HCT116 (cell line): Measurements from ENCODE around the gene UMODL1. TPM values are rescaled to one million over a fixed set of nuclear protein-coding genes. Genes with fewer than 3 reads are reported as not detected.

Experiments
- ATAC-seq: fragments of 200-7000 bp; cut with Tn5 transposase; 2 replicates; pipeline ENCODE4 v1.9.1; 2020; ENCODE audit warnings: mild to moderate bottlenecking, moderate library complexity
- BruUV-seq: library from RNA; stranded (reverse); fragments of 400-500 nt; replicated peaks from 2 replicates; lab custom pipeline; 2021; lab: Mats Ljungman, UMichigan
- CTCF ChIA-PET: fragments of 300-600 bp; sonication (Branson Sonifier 250); formaldehyde crosslinking; loops from one replicate; lab custom pipeline; 2021; ENCODE audit warnings: antibody characterized with exemption; lab: Charles Lee
- POLR2A ChIA-PET: fragments of 300-600, 350-600 bp; sonication (Branson Sonifier 250); formaldehyde crosslinking; loops from one replicate; lab custom pipeline; 2021; ENCODE audit warnings: antibody characterized with exemption; lab: Charles Lee
- RAD21 ChIA-PET, 2 experiments: fragments of 300-600 bp; sonication (Branson Sonifier 250); formaldehyde crosslinking; loops; one replicate each; lab custom pipeline; 2023; ENCODE audit warnings: low total read pairs in 2 of 2; ENCODE audit not compliant: uncharacterized antibody in 2 of 2, unreplicated experiment in 2 of 2, low non-redundant PET in 1 of 2; lab: Charles Lee
- DNase-seq: peaks from one replicate; pipeline ENCODE4 v3.0.0-alpha.2; 2010; ENCODE audit warnings: low read depth, low spot score
- H2AFZ ChIP-seq: fragments of 200-600 bp; shearing (Covaris generic), sonication (generic); 2 replicates; pipeline ENCODE4 v1.6.1; 2017; ENCODE audit warnings: low read depth, mixed run types, mixed read lengths, antibody characterized with exemption, low read length; ENCODE audit not compliant: poor library complexity, severe bottlenecking
- H3K27ac ChIP-seq: 2 replicates; pipeline ENCODE4 v1.5.1; 2012; ENCODE audit warnings: low read depth, low read length
- H3K27me3 ChIP-seq: fragments of 200-600 bp; sonication (generic); 2 replicates; pipeline ENCODE4 v1.6.1; 2016; ENCODE audit warnings: mixed run types, low read length, mixed read lengths; ENCODE audit not compliant: insufficient read depth
- H3K36me3 ChIP-seq, 2 experiments: fragments of 200-500 bp in 1 of 2; fragments of 200-600 bp in 1 of 2; sonication (Bioruptor generic) in 1 of 2; sonication (generic) in 1 of 2; 2 replicates each; pipeline versions ENCODE4 v1.5.1 to v1.6.1; 2014 to 2016; ENCODE audit warnings: low read length in 2 of 2, inconsistent platforms in 1 of 2, mixed read lengths in 1 of 2, mixed run types in 1 of 2; ENCODE audit not compliant: insufficient read depth in 2 of 2, control insufficient read depth in 1 of 2
- H3K4me1 ChIP-seq, 2 experiments: fragments of 200-600 bp in 1 of 2; sonication (generic) in 1 of 2; 2 replicates each; pipeline versions ENCODE4 v1.5.1 to v1.6.1; 2012 to 2017; ENCODE audit warnings: low read length in 2 of 2, inconsistent platforms in 1 of 2, mild to moderate bottlenecking in 1 of 2, mixed read lengths in 1 of 2, mixed run types in 1 of 2, moderate library complexity in 1 of 2; ENCODE audit not compliant: insufficient read depth in 2 of 2, control insufficient read depth in 1 of 2
- H3K4me2 ChIP-seq: fragments of 200-600 bp; sonication (generic); 2 replicates; pipeline ENCODE4 v1.6.1; 2017; ENCODE audit warnings: mixed run types, low read length, mixed read lengths
- H3K4me3 ChIP-seq, 2 experiments: fragments of 200-600 bp in 1 of 2; sonication (generic) in 1 of 2; replicated peaks in 1 of 2; 2 replicates each; pipeline ENCODE4 v1.5.1; 2011 to 2016; ENCODE audit warnings: low read length in 2 of 2, control low read depth in 1 of 2, low read depth in 1 of 2, mild to moderate bottlenecking in 1 of 2, mixed read lengths in 1 of 2, mixed run types in 1 of 2
- H3K79me2 ChIP-seq: fragments of 200-600 bp; sonication (generic); 2 replicates; pipeline ENCODE4 v1.6.1; 2017; ENCODE audit warnings: mild to moderate bottlenecking, mixed run types, low read length, moderate library complexity, mixed read lengths; ENCODE audit not compliant: insufficient read depth
- H3K9ac ChIP-seq: fragments of 200-600 bp; sonication (generic); 2 replicates; pipeline ENCODE4 v1.6.1; 2016; ENCODE audit warnings: low read length, mixed read lengths
- H3K9me2 ChIP-seq: fragments of 200-600 bp; sonication (generic), shearing (Covaris generic); 2 replicates; pipeline ENCODE4 v1.6.1; 2017; ENCODE audit warnings: mixed run types, mild to moderate bottlenecking, moderate library complexity; ENCODE audit not compliant: insufficient read depth
- H3K9me3 ChIP-seq, 2 experiments: fragments of 200-500 bp in 1 of 2; fragments of 200-600 bp in 1 of 2; sonication (Bioruptor generic) in 1 of 2; sonication (generic) in 1 of 2; 2 replicates each; pipeline ENCODE4 v1.6.1; 2014 to 2017; ENCODE audit warnings: low read length in 2 of 2, mixed read lengths in 2 of 2, inconsistent platforms in 1 of 2, low read depth in 1 of 2, mild to moderate bottlenecking in 1 of 2, mixed run types in 1 of 2, moderate library complexity in 1 of 2; ENCODE audit not compliant: control insufficient read depth in 1 of 2, insufficient read depth in 1 of 2
- H4K20me1 ChIP-seq: fragments of 200-600 bp; sonication (generic), shearing (Covaris generic); 2 replicates; pipeline ENCODE4 v1.6.1; 2017; ENCODE audit warnings: mixed run types, mild to moderate bottlenecking, moderate library complexity; ENCODE audit not compliant: insufficient read depth
- CEBPB ChIP-seq: IDR thresholded peaks from 2 replicates; pipeline ENCODE4 v1.6.1; 2012; ENCODE audit warnings: low read depth
- EGR1 ChIP-seq: IDR thresholded peaks from 2 replicates; pipeline ENCODE4 v1.6.1; 2012; ENCODE audit warnings: low read depth
- ELF1 ChIP-seq: IDR thresholded peaks from 2 replicates; pipeline ENCODE4 v1.6.1; 2012; ENCODE audit warnings: low read depth, borderline replicate concordance
- EZH2phosphoT487 ChIP-seq: fragments of 200-600 bp; IDR thresholded peaks from 2 replicates; pipeline ENCODE4 v1.6.1; 2018; ENCODE audit warnings: antibody characterized with exemption, borderline replicate concordance
- SIN3A ChIP-seq: IDR thresholded peaks from 2 replicates; pipeline ENCODE4 v1.6.1; 2012; ENCODE audit warnings: low read depth
- SP1 ChIP-seq: IDR thresholded peaks from 2 replicates; pipeline ENCODE4 v1.6.1; 2012; ENCODE audit warnings: low read depth
- SRF ChIP-seq: IDR thresholded peaks from 2 replicates; pipeline ENCODE4 v1.6.1; 2012; ENCODE audit warnings: low read depth
- TCF7L2 ChIP-seq: IDR thresholded peaks from 2 replicates; pipeline ENCODE4 v1.7.0; 2011; ENCODE audit warnings: borderline replicate concordance, inconsistent platforms; ENCODE audit not compliant: insufficient read depth, insufficient read length; ENCODE audit errors: extremely low read depth
- YY1 ChIP-seq: IDR thresholded peaks from 2 replicates; pipeline ENCODE4 v1.6.1; 2011; ENCODE audit warnings: low read length, low read depth, moderate library complexity, mild to moderate bottlenecking; ENCODE audit not compliant: insufficient replicate concordance; ENCODE audit errors: extremely low read depth
- ZFX ChIP-seq: fragments of 450-650 bp; IDR thresholded peaks from 2 replicates; pipeline ENCODE4 v1.6.1; 2017
- ZNF274 ChIP-seq: fragments of 200-500 bp; sonication (Bioruptor generic); IDR thresholded peaks from 2 replicates; pipeline ENCODE4 v1.6.1; 2014; ENCODE audit warnings: mild to moderate bottlenecking, low read depth, low read length, inconsistent platforms
- intact Hi-C: fragments of 100-400 bp; cut with micrococcal nuclease; formaldehyde crosslinking; loops from 2 replicates; pipeline ENCODE4 v1.10.0; 2022
- total RNA-seq: library from RNA; stranded (reverse); gene quantifications from one replicate; pipeline ENCODE4 v1.2.1, GENCODE V29; 2021; ENCODE audit not compliant: unreplicated experiment
- TF ChIP-seq, protein P1 (sequence below): IDR thresholded peaks from 2 replicates; pipeline ENCODE4 v1.6.1; 2011; ENCODE audit warnings: mild to moderate bottlenecking, low read length, moderate library complexity; ENCODE audit not compliant: insufficient replicate concordance; ENCODE audit errors: extremely low read depth
- TF ChIP-seq, protein P2 (sequence below): IDR thresholded peaks from 2 replicates; pipeline ENCODE4 v1.6.1; 2012

UMODL1 gene
- total RNA-seq, 1 experiment from 2014 or later: not detected

DNA sequence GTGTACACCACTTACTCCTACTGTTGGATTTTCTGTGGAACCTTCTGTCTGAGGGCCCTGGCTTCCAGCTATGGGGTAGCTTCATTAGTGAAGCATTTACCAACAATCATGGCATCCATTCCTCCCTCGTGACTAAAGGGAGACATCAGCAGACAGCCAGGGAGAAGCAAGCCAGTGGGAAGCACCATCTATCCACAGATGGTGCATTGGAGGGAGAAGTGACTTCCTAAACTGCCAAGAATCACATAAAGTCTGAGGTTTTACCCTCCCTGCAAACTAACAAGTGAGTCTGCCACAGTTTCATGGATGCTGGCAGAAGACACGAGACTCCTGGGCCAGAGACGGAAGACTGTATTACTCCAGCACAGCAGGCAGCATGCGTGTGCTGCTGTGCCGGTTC lies 31.4 kb downstream of the UMODL1 start:
- H3K4me3 ChIP-seq: no peak overlapping the region
- no TSS peak for BruUV-seq
- ATAC-seq (no peak), DNase-seq (no peak)
- no peak overlapping the region for H3K4me2 ChIP-seq
- no peaks in the 10 kb centered on the region for H4K20me1 ChIP-seq
- no peak overlapping the region for H3K9ac ChIP-seq
- peaks cover 8 to 11% of the 10 kb centered on the region in 2 experiments for H3K4me1 ChIP-seq
- intact Hi-C loops: no loop called here
- no peak overlapping the region for H3K27ac ChIP-seq
- POLR2A ChIA-PET: no interaction called here
- no peak overlapping the region for H2AFZ ChIP-seq
- no peak for TF ChIP-seq ELF1
- TF ChIP-seq CEBPB: no peak
- TF ChIP-seq SRF: no peak
- TF ChIP-seq ZNF274: no peak
- TF ChIP-seq, protein P1, sequence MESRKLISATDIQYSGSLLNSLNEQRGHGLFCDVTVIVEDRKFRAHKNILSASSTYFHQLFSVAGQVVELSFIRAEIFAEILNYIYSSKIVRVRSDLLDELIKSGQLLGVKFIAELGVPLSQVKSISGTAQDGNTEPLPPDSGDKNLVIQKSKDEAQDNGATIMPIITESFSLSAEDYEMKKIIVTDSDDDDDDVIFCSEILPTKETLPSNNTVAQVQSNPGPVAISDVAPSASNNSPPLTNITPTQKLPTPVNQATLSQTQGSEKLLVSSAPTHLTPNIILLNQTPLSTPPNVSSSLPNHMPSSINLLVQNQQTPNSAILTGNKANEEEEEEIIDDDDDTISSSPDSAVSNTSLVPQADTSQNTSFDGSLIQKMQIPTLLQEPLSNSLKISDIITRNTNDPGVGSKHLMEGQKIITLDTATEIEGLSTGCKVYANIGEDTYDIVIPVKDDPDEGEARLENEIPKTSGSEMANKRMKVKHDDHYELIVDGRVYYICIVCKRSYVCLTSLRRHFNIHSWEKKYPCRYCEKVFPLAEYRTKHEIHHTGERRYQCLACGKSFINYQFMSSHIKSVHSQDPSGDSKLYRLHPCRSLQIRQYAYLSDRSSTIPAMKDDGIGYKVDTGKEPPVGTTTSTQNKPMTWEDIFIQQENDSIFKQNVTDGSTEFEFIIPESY: no peak
- no peak for TF ChIP-seq SIN3A
- no peak for TF ChIP-seq EZH2phosphoT487
- TF ChIP-seq, protein P2, sequence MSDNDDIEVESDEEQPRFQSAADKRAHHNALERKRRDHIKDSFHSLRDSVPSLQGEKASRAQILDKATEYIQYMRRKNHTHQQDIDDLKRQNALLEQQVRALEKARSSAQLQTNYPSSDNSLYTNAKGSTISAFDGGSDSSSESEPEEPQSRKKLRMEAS: no peak
- no peak for TF ChIP-seq SP1
- TF ChIP-seq TCF7L2: no peak
- TF ChIP-seq ZFX: no peak
- TF ChIP-seq YY1: no peak
- TF ChIP-seq EGR1: no peak
- no peaks in the 10 kb centered on the region for H3K79me2 ChIP-seq
- RAD21 ChIA-PET: no interaction called here
- H3K9me3 ChIP-seq: no peaks in the 10 kb centered on the region
- CTCF ChIA-PET: no interaction called here
- no peaks in the 10 kb centered on the region for H3K9me2 ChIP-seq
- no peaks in the 10 kb centered on the region for H3K36me3 ChIP-seq
- H3K27me3 ChIP-seq: peaks cover 5% of the 10 kb centered on the region; the same call in 1 of the 2 replicates
